SK-N-MC (cell line): Measurements from ENCODE around the gene GNGT1.
"Not testable (repeated sequence)": the region's sequence is repeated elsewhere in the genome, so short reads cannot be mapped to it uniquely, and the experiment has no call there.

Experiments used
- DNase-seq: peaks from one replicate; pipeline ENCODE4 v3.0.0-alpha.2; 2011; ENCODE audit warnings: low read depth, low spot score
- H3K27ac ChIP-seq: fragments of 200-600 bp; sonication (generic); 2 replicates; pipeline ENCODE4 v1.5.1; 2016; ENCODE audit warnings: mixed run types
- H3K36me3 ChIP-seq: fragments of 200-600 bp; sonication (generic); 2 replicates; pipeline ENCODE4 v1.6.1; 2017; ENCODE audit warnings: antibody characterized with exemption, low read length, mixed read lengths; ENCODE audit not compliant: insufficient read depth
- H3K4me3 ChIP-seq: fragments of 200-600 bp; sonication (generic); 2 replicates; pipeline ENCODE4 v1.5.1; 2016
- H3K9ac ChIP-seq: fragments of 200-600 bp; sonication (generic); 2 replicates; pipeline ENCODE4 v1.8.0; 2017; ENCODE audit warnings: mixed run types, mixed read lengths; ENCODE audit not compliant: insufficient read length
- H3K9me3 ChIP-seq: fragments of 200-600 bp; sonication (generic); 2 replicates; pipeline ENCODE4 v1.6.1; 2017; ENCODE audit warnings: low read depth, mild to moderate bottlenecking, antibody characterized with exemption, low read length, moderate library complexity, mixed read lengths
- EZH2 ChIP-seq: fragments of 200-600 bp; sonication (generic); IDR thresholded peaks from one replicate; pipeline ENCODE4 v1.6.1; 2017; ENCODE audit warnings: antibody characterized with exemption
- FOXP2 ChIP-seq: optimal IDR thresholded peaks from 2 replicates; pipeline ENCODE3; 2011; ENCODE audit warnings: mild to moderate bottlenecking, moderate library complexity; ENCODE audit not compliant: insufficient read depth; ENCODE audit errors: extremely low read length, control extremely low read depth
- POLR2AphosphoS5 ChIP-seq: IDR thresholded peaks from 2 replicates; pipeline ENCODE4 v1.6.1; 2012; ENCODE audit warnings: mild to moderate bottlenecking, low read depth, low read length, borderline replicate concordance

The GNGT1 gene

GRCh38 chr7:93894966-93895640 lies 11.3 kb upstream of the GNGT1 start:
- TF ChIP-seq FOXP2: no peak
- no peak for TF ChIP-seq EZH2
- TF ChIP-seq POLR2AphosphoS5: no peak
- H3K4me3 ChIP-seq: no peak overlapping the region
- no peak overlapping the region for H3K27ac ChIP-seq
- H3K9ac ChIP-seq: no peak overlapping the region
- H3K9me3 ChIP-seq: no peaks in the 10 kb centered on the region
- no peak for DNase-seq
- H3K36me3 ChIP-seq: no peaks in the 10 kb centered on the region

- H3K27ac ChIP-seq: no peak overlapping the region
- no peak overlapping the region for H3K4me3 ChIP-seq
- H3K9ac ChIP-seq: no peak overlapping the region
- DNase-seq: no peak
- H3K36me3 ChIP-seq: no peaks in the 10 kb centered on the region
- TF ChIP-seq EZH2 (no peak), FOXP2 (no peak), POLR2AphosphoS5 (no peak)
- H3K9me3 ChIP-seq: no peaks in the 10 kb centered on the region
Measured at GRCh38 chr7:93895859-93896600, 10.3 kb upstream of the GNGT1 start.

DNA sequence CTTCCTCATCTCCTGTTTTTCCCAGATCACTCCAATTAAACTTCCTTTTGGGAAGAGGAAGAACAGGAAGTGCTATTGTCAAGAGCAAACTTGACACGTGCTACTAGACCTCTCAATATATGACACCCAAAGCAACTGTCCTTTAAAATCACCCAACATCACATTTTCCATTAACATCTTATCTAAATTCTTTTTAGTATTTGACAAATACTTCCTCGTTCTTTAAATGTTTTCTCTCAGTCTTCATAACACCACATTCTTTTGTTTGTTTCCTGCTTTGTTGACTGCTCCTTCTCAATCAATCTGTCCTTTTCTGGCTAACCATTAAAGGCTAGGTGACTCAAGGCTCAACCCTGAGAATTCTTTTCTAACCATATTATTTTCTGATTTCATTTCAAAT lies 8.7 kb upstream of the GNGT1 start:
- TF ChIP-seq EZH2 (no peak), POLR2AphosphoS5 (no peak), FOXP2 (no peak)
- no peak overlapping the region for H3K4me3 ChIP-seq
- no peaks in the 10 kb centered on the region for H3K36me3 ChIP-seq
- H3K27ac ChIP-seq: no peak overlapping the region
- no peak for DNase-seq
- no peak overlapping the region for H3K9ac ChIP-seq
- H3K9me3 ChIP-seq: no peaks in the 10 kb centered on the region

GRCh38 chr7:93902777-93903423 lies 3.5 kb upstream of the GNGT1 start:
- Histone ChIP-seq H3K9me3 (no peaks in the 10 kb centered on the region), H3K36me3 (no peaks in the 10 kb centered on the region), H3K4me3 (no peak overlapping the region), H3K27ac (no peak overlapping the region), H3K9ac (no peak overlapping the region)
- DNase-seq: no peak
- TF ChIP-seq POLR2AphosphoS5 (no peak), EZH2 (no peak), FOXP2 (no peak)

DNA sequence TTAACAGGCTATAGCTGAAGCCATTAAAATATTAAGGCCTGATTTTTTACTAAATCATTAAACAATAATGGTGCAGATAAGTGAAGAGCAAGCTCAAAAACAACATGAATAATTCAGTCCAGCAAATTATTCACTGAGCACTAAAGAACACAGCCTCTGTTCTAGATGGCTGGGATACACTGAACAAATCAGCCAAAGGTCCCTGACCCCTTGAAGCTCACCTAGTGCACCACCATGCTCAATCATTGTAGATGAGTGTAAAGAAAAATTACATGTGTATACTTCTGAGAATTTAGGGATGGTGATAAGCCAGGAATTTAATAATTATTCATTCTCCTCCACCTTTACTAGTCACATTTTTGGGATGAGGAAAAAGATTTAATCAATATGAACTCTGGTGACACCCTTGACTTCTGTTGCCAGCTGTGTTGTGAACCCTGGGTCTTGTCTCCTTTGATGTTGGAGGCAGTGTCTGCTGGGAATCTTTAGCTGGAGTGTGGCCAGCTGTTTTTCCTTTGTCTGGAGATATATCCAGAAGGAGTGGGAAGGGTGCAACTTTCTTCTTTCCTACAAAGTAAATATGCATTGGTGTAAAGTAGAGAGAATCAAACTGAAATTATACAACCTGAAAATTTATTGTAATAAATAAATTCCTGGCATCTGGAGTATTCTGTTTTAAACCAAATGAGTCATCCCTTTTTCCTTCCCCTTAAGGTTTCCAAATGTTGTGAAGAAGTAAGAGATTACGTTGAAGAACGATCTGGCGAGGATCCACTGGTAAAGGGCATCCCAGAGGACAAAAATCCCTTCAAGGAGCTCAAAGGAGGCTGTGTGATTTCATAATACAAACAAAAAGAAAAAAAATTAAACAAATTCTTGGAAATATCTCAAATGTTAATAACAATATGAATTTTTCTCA lies 4.0 kb downstream of the GNGT1 start:
- Histone ChIP-seq H3K27ac (peak overlapping the region; percentile 3; the same call in 1 of the 2 replicates), H3K9me3 (no peaks in the 10 kb centered on the region), H3K9ac (no peak overlapping the region), H3K4me3 (no peak overlapping the region), H3K36me3 (no peaks in the 10 kb centered on the region)
- no peak for DNase-seq
- TF ChIP-seq POLR2AphosphoS5 (no peak), EZH2 (no peak), FOXP2 (no peak)

GRCh38 chr7:93911242-93911641 lies 4.9 kb downstream of the GNGT1 start:
- not testable (repeated sequence) for DNase-seq, H3K9ac ChIP-seq

DNA sequence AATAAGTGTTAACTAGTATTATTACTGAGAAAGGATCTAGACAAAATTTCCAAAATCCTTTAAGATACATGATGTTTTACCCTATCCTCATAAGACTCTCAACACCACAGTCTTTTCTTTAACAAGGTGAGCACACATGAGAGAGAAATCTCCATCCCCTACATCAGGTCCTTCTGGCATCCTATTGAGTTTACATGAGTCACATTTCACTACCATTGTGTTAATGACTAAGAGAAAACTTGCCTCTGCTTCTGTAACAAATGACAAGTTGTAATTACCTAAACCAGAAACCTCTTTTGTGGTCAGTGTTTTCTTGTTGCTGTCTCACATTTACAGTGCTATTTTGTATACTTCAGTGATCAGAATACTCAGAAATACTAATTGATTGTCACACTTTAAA lies 5.3 kb downstream of the GNGT1 start:
- DNase-seq: not testable (repeated sequence)

More at GRCh38 chr7:93911242-93911641, 4.9 kb downstream of the GNGT1 start:
- not testable (repeated sequence) for H3K36me3 ChIP-seq, H3K27ac ChIP-seq, H3K9me3 ChIP-seq, H3K4me3 ChIP-seq

GRCh38 chr7:93913197-93913596 lies 6.8 kb downstream of the GNGT1 start:
- H3K4me3 ChIP-seq: peak overlapping the region; percentile 43; the same call in 1 of the 2 replicates
- peak overlapping the region; percentile 82 for H3K27ac ChIP-seq
- no peaks in the 10 kb centered on the region for H3K36me3 ChIP-seq
- TF ChIP-seq EZH2: no peak
- TF ChIP-seq POLR2AphosphoS5: peak; percentile 40; the same call in 1 of the 2 replicates
- DNase-seq: no peak
- H3K9ac ChIP-seq: no peak overlapping the region
- no peaks in the 10 kb centered on the region for H3K9me3 ChIP-seq

More for the DNA sequence above, 5.3 kb downstream of the GNGT1 start:
- H3K36me3 ChIP-seq, H3K4me3 ChIP-seq, H3K27ac ChIP-seq, H3K9ac ChIP-seq, H3K9me3 ChIP-seq: not testable (repeated sequence)
